ENCODE data around the gene EXOC4. TPM values are rescaled to one million over a fixed set of nuclear protein-coding genes. Genes with fewer than 3 reads are reported as not detected.

The EXOC4 gene
- total RNA-seq, 1 experiment from 2014 or later: 91.9 TPM

DNA sequence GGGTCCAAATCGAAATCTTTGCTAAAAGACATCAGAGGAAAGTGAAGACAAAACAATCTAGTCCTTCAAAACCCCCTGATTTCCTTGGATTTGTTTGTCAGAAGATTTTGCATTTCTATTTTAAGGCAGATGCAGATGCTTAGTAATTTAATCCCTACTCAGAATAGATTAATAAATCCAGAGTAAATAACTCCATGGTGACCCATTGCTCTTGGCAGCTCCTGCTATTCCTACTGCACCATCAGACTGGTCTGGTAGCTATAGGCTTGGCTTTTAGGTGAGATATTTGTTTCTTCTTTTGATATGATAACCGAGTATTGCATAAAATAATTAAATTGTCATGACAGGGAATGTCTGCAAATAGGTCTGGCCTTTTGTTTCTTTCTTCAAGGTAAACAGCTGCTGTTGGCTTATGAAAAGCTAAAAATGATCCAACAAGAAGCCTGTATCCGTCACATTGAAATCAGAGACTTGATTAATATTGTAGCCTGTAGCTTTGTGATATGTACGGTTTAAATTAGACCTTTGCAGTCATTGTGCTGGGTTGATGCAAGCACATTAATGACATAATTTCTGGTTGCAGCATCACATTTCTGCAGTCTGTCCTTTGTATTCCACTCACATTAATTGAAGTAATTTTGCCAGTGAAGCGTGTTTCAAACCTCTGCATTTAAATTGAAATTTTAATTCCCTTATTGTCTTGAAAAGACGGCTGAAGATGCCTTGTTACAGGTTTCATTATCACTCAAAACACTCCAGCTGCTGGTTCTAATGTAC is 40.7 kb downstream of the EXOC4 start:
- H3K27me3 Mint-ChIP-seq (ENCODE audit: unreplicated experiment): no peaks in the 10 kb centered on the region
- CTCF ChIA-PET: interaction anchor here (1.0 kb wide), 1 partner anchor 40 kb away, joined by 4 read pairs; no protein-coding TSS in a partner anchor
- no peak overlapping the region for H3K4me3 Mint-ChIP-seq (ENCODE audit: low read depth, unreplicated experiment)
- no peak for DNase-seq
- no peaks in the 10 kb centered on the region for H3K4me1 Mint-ChIP-seq (ENCODE audit: low read depth, unreplicated experiment)
- H3K27ac Mint-ChIP-seq (ENCODE audit: unreplicated experiment): no peak overlapping the region
- H3K36me3 Mint-ChIP-seq (ENCODE audit: insufficient read depth, unreplicated experiment): peaks cover 5% of the 10 kb centered on the region
- H3K9me3 Mint-ChIP-seq (ENCODE audit: low read depth, unreplicated experiment): no peaks in the 10 kb centered on the region
- intact Hi-C loops (cut with micrococcal nuclease; ENCODE audit: unreplicated experiment): no loop called here
- no TSS peak for BruUV-seq (replicated peaks)
- TF ChIP-seq, protein P1, sequence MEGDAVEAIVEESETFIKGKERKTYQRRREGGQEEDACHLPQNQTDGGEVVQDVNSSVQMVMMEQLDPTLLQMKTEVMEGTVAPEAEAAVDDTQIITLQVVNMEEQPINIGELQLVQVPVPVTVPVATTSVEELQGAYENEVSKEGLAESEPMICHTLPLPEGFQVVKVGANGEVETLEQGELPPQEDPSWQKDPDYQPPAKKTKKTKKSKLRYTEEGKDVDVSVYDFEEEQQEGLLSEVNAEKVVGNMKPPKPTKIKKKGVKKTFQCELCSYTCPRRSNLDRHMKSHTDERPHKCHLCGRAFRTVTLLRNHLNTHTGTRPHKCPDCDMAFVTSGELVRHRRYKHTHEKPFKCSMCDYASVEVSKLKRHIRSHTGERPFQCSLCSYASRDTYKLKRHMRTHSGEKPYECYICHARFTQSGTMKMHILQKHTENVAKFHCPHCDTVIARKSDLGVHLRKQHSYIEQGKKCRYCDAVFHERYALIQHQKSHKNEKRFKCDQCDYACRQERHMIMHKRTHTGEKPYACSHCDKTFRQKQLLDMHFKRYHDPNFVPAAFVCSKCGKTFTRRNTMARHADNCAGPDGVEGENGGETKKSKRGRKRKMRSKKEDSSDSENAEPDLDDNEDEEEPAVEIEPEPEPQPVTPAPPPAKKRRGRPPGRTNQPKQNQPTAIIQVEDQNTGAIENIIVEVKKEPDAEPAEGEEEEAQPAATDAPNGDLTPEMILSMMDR (IDR thresholded peaks at IDR 0.05; ENCODE audit: unreplicated experiment): no peak

DNA sequence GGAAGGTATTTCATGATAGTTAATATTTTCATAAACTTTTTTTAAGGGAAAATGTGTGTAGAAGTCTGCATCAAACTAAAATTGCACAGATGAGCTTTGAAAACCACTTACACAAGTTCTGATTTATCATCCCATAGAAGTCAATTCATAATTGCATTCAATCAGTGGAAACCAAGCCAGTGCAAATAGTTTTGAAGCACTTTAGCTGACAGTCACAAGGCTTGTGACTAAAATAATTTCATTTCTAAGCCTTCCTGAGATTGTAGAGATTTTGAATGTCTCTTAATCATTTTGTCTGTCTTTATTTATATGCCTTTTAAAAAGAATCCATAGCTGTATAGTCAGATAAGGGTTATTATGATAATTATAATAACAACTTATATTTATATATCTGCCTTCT is 41.4 kb downstream of the EXOC4 start:
- DNase-seq: no peak
- intact Hi-C loops (cut with micrococcal nuclease; ENCODE audit: unreplicated experiment): no loop called here
- no TSS peak for BruUV-seq (replicated peaks)
- H3K4me1 Mint-ChIP-seq (ENCODE audit: low read depth, unreplicated experiment): no peaks in the 10 kb centered on the region
- CTCF ChIA-PET: no interaction called here
- TF ChIP-seq, protein P1 (IDR thresholded peaks at IDR 0.05; ENCODE audit: unreplicated experiment): no peak
- no peak overlapping the region for H3K27ac Mint-ChIP-seq (ENCODE audit: unreplicated experiment)
- H3K27me3 Mint-ChIP-seq (ENCODE audit: unreplicated experiment): no peaks in the 10 kb centered on the region
- peaks cover 5% of the 10 kb centered on the region for H3K36me3 Mint-ChIP-seq (ENCODE audit: insufficient read depth, unreplicated experiment)
- no peak overlapping the region for H3K4me3 Mint-ChIP-seq (ENCODE audit: low read depth, unreplicated experiment)
- no peaks in the 10 kb centered on the region for H3K9me3 Mint-ChIP-seq (ENCODE audit: low read depth, unreplicated experiment)

DNA sequence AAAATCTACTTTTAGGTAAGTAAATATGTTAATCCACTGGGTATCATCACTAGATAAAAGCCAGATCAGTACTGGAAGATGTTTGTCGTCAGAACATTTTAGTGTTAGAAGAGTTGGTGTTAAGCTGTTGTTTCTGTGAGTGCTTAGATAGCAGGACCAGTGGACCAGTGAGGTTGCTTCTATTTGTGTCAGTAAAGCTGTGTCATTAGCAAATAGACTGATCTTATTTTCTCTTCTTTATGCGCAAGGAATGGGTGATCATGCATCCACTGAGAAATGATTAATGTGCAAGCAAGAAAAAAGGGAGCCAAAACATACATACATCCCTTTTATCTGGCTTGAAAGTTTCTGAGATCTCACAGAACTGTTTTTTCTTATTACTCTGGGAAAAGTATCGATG is 42.6 kb downstream of the EXOC4 start:
- H3K27ac Mint-ChIP-seq (ENCODE audit: unreplicated experiment): no peak overlapping the region
- CTCF ChIA-PET: no interaction called here
- H3K4me1 Mint-ChIP-seq (ENCODE audit: low read depth, unreplicated experiment): no peaks in the 10 kb centered on the region
- TF ChIP-seq, protein P1 (IDR thresholded peaks at IDR 0.05; ENCODE audit: unreplicated experiment): no peak
- peaks cover 5% of the 10 kb centered on the region for H3K36me3 Mint-ChIP-seq (ENCODE audit: insufficient read depth, unreplicated experiment)
- no peaks in the 10 kb centered on the region for H3K9me3 Mint-ChIP-seq (ENCODE audit: low read depth, unreplicated experiment)
- intact Hi-C loops (cut with micrococcal nuclease; ENCODE audit: unreplicated experiment): no loop called here
- H3K27me3 Mint-ChIP-seq (ENCODE audit: unreplicated experiment): no peaks in the 10 kb centered on the region
- no TSS peak for BruUV-seq (replicated peaks)
- H3K4me3 Mint-ChIP-seq (ENCODE audit: low read depth, unreplicated experiment): no peak overlapping the region
- no peak for DNase-seq

DNA sequence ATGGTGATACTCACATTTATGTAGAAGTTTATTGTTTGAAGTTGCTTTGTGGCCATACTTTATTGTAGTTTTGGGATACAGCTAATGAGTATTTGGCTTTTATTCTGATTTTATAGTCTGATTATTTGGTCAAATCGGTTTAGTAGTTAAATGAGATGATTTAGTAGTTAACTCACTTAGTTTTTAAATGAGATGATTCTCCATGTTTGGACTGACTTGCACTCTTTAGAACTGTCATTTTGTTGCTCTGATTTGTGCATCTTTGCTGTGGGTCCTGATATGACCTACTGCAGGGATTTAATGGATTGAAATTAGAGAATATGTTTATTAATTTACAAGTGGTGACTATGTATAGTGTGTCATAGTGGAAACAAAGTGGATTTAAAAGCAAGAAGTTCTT is 44.2 kb downstream of the EXOC4 start:
- no peak for DNase-seq
- H3K27ac Mint-ChIP-seq (ENCODE audit: unreplicated experiment): no peak overlapping the region
- TF ChIP-seq, protein P1 (IDR thresholded peaks at IDR 0.05; ENCODE audit: unreplicated experiment): no peak
- H3K4me3 Mint-ChIP-seq (ENCODE audit: low read depth, unreplicated experiment): no peak overlapping the region
- no peaks in the 10 kb centered on the region for H3K4me1 Mint-ChIP-seq (ENCODE audit: low read depth, unreplicated experiment)
- H3K27me3 Mint-ChIP-seq (ENCODE audit: unreplicated experiment): no peaks in the 10 kb centered on the region
- no peaks in the 10 kb centered on the region for H3K36me3 Mint-ChIP-seq (ENCODE audit: insufficient read depth, unreplicated experiment)
- CTCF ChIA-PET: no interaction called here
- intact Hi-C loops (cut with micrococcal nuclease; ENCODE audit: unreplicated experiment): no loop called here
- H3K9me3 Mint-ChIP-seq (ENCODE audit: low read depth, unreplicated experiment): no peaks in the 10 kb centered on the region
- no TSS peak for BruUV-seq (replicated peaks)

Measured in Calu3 (cell line).